Urothelium cell line (cell line): ENCODE results near the gene POU3F3.
A peak's percentile ranks its signal among the peaks of the same experiment; 100 is the strongest.

ENCODE experiments used
- DNase-seq: peaks from one replicate; pipeline ENCODE4 v3.0.0; 2011; ENCODE audit warnings: low spot score, mixed read lengths
- FAIRE-seq: peaks from 2 replicates; lab custom pipeline; 2011; peaks lifted over from hg19 to GRCh38; lab: Jason Lieb, UNC

Gene POU3F3

GRCh38 chr2:104853534-104854497 lies at the start of gene POU3F3:
Gene POU3F3, plus strand, starts transcription at chr2:104854115. Its CDS starts 1,396 bp downstream, at chr2:104855511.
- no peak for FAIRE-seq
- peak; percentile 96 for DNase-seq

- DNase-seq (no peak), FAIRE-seq (no peak)
Observed at GRCh38 chr2:104804148-104804890, 49.6 kb upstream of the POU3F3 start.

GRCh38 chr2:104812286-104812685 lies 41.6 kb upstream of the POU3F3 start:
- FAIRE-seq = no peak
- DNase-seq = peak; percentile 76

- DNase-seq (no peak), FAIRE-seq (no peak)
Observed at GRCh38 chr2:104816143-104816542, 37.8 kb upstream of the POU3F3 start.

GRCh38 chr2:104818264-104818663 lies 35.7 kb upstream of the POU3F3 start:
- no peak for FAIRE-seq
- DNase-seq = no peak

GRCh38 chr2:104820126-104820525 lies 33.8 kb upstream of the POU3F3 start:
- FAIRE-seq (no peak), DNase-seq (no peak)

GRCh38 chr2:104825124-104825865 lies 28.6 kb upstream of the POU3F3 start:
- DNase-seq = peak; percentile 69
- peak; percentile 35 for FAIRE-seq

- no peak for FAIRE-seq
- no peak for DNase-seq
Observed at GRCh38 chr2:104826016-104826415, 27.9 kb upstream of the POU3F3 start.

- FAIRE-seq (no peak), DNase-seq (no peak)
Observed at GRCh38 chr2:104831742-104832141, 22.2 kb upstream of the POU3F3 start.

GRCh38 chr2:104834431-104835153 lies 19.3 kb upstream of the POU3F3 start:
- no peak for DNase-seq

GRCh38 chr2:104836265-104836664 lies 17.6 kb upstream of the POU3F3 start:
- FAIRE-seq (no peak), DNase-seq (no peak)

More at GRCh38 chr2:104834431-104835153, 19.3 kb upstream of the POU3F3 start:
- peak; percentile 27 for FAIRE-seq

GRCh38 chr2:104836841-104837240 lies 17.1 kb upstream of the POU3F3 start:
- no peak for FAIRE-seq
- DNase-seq = no peak

- no peak for DNase-seq
- FAIRE-seq = no peak
Observed at GRCh38 chr2:104840156-104840555, 13.8 kb upstream of the POU3F3 start.

GRCh38 chr2:104840893-104841585 lies 12.9 kb upstream of the POU3F3 start:
- DNase-seq (no peak), FAIRE-seq (no peak)

- no peak for FAIRE-seq
- DNase-seq = no peak
Observed at GRCh38 chr2:104841744-104842143, 12.2 kb upstream of the POU3F3 start.

GRCh38 chr2:104844807-104845551 lies 8.9 kb upstream of the POU3F3 start:
- DNase-seq (peak; percentile 52), FAIRE-seq (peak; percentile 13)

GRCh38 chr2:104845552-104845931 lies 8.4 kb upstream of the POU3F3 start:
- DNase-seq (no peak), FAIRE-seq (no peak)

GRCh38 chr2:104845946-104846785 lies 7.7 kb upstream of the POU3F3 start:
- FAIRE-seq = no peak
- DNase-seq = no peak
